GM18909 (cell line): Measurements from ENCODE around the gene PUDP.
"Not testable (repeated sequence)": the region's sequence is repeated elsewhere in the genome, so short reads cannot be mapped to it uniquely, and the experiment has no call there.

Experiments
- ATAC-seq: cut with Tn5 transposase; IDR thresholded peaks from one replicate; pipeline ENCODE4 v1.9.1; 2021; ENCODE audit warnings: mild to moderate bottlenecking; ENCODE audit not compliant: unreplicated experiment, poor library complexity

Gene PUDP

DNA sequence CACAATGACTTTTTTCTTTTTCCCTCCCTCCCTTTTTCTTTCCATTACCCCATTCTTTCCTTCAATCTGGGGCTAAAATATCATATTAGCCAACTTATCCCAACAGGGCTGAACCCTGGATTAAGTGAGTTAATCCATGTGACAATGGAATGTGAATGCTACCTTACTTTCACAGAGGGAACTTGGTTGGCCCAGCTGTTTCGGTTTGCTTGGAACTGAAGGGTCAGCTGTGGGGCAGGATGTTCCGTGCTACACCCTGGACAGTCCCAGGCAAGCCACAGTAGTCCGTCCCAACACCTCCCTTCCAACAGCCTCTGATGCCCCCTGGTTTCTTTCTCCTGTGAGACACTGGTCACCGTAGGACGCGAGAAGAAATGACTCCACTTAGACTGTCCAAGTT lies 95.4 kb downstream of the PUDP start:
- ATAC-seq = no peak

DNA sequence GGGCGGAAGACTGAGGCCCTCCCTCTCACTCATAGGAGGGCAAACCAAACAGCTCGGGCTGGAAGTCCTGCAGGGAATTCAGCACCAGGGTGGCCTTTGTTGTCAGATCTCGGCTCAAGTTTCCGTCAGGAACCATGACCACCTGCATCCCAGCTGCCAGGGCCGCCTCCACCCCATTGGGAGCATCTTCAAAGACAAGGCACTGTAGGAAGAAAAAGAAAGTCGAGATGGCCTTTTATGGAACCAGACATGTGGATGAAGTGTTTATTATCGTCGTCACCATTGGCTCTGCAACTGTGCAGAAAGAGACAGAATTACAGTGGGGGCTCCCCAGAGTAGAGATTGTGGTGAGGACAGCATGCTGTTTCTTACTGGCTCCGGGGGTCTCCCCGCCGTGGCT lies 97.7 kb downstream of the PUDP start:
- ATAC-seq = no peak

GRCh38 chrX:7047951-7048350 lies 100.0 kb downstream of the PUDP start:
- no peak for ATAC-seq

DNA sequence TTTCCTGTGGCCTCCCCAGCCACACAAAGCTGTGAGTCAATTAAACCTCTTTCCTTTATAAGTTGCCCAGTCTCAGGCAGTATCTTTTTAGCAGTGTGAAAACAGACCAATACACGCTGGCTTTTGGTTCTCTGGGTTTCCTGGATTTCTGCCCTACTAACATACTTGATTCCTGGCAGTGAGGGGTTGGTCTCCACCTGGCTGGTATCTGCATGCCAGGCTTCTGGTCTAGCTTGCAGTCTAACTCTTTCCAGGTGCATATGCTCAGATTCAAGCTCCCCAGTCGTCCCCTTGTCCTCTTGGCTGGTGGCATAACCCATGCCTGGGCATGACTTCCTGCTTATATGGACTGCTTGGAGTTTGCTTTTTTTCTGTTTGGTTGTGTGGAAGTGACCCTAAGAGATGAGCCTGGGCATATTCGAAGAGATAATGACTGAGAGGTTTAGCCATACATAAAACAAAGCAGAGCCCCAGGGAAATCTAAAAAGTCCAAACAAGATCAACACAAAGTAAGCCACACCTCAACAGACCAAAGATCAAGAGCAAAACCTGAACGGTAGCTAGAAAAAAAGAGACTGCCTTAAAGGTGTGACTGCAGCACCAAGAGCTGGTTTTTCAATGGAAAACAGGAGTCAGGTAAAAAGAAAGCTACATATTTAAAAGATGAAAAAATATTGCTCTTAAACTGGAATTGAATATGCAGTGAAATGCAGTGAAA lies 102.6 kb downstream of the PUDP start:
- no peak for ATAC-seq

DNA sequence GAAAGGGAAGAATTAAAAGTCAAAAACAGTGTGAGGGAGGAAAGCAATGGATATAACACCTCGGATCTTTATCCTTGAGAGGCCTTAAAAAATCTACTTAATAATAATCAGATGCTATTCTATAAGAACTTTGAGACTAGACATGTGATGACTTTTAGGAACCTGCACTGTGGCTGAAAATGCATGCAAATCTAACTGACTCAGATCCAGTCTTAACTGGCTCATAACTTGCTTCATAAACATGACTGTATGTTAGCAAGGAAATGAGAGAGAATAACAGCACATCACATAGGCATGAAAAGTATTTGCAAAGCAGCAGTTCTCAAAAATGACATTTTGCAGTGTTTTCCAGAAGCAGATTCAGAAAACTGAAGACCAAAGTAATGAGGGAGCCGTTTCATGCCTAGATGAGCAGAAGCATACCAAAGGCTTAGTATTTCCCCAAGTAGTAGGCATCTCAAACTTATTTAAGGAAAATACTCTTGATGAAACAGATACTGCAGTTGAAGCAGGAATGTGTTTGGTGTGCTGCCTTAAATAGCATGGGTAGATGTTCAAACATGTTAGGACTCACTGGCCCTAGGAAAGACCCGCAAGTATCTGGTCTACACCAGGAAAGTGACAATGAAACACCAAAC lies 104.0 kb downstream of the PUDP start:
- not testable (repeated sequence) for ATAC-seq

DNA sequence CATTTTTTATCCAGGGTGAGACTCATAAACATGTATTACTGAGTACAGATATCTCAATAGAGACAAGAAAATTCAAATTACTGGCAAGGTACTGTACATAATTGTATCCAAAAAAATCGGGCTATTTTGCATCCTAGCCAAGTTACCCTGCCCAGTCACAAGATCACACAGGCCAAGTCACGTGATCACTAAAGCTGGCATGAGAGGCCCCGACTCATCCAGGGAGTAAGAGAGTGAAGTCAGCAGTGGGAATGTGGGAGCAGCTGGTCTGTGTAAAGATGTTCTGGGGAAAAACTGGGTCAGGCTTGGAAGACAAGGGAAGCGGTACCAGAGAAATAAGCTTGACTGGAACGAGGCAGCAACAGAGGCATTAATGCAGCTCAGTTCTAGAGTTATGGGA lies 119.7 kb downstream of the PUDP start:
- ATAC-seq = no peak

GRCh38 chrX:7027071-7027470 lies 120.9 kb downstream of the PUDP start:
- no peak for ATAC-seq

GRCh38 chrX:7026365-7026764 lies 121.6 kb downstream of the PUDP start:
- not testable (repeated sequence) for ATAC-seq

GRCh38 chrX:7025471-7025870 lies 122.5 kb downstream of the PUDP start:
- ATAC-seq = no peak

- ATAC-seq = no peak
These were observed 123.1 kb downstream of the PUDP start for GRCh38 chrX:7024850-7025249.

DNA sequence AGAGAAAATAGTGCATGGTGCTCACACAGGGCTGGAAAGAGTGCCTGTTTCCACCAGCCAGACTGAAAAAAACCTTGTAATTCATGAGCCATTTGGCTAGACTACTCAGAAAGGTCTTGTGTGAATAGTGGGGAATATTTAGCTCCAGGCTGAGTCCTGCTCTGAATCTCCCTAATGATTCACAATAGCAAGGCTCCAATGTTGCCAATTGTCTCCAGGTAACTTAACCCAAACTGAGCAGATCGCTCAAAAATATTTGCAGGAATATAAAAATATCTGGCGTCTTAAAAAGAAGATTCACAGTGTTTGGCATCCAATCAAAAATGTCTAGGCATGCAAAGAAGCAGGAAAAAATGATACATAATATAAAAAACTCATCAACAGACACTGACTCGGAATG lies 125.0 kb downstream of the PUDP start:
- not testable (repeated sequence) for ATAC-seq

- ATAC-seq = no peak
These were observed 126.0 kb downstream of the PUDP start for GRCh38 chrX:7021991-7022390.

DNA sequence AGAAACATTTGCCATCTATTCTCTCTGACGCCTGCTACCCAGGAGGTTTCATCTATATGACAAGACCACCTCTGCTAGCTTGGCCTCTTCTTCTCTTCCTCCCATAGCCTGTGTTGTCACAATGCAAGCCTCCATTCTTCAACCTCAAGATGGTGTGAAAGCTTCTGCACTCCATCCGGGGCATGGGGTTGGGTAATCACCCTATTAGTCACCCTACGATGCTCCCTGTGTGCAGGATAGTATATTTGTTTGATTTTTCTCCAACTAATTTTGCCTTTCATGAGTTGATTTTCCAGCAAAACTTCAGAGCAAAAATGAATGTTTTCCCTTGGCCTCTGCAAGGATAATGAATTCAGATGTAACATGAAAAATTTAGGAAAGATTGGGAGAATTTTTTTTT lies 128.4 kb downstream of the PUDP start:
- no peak for ATAC-seq

GRCh38 chrX:7012262-7012834 lies 135.6 kb downstream of the PUDP start:
- not testable (repeated sequence) for ATAC-seq

- not testable (repeated sequence) for ATAC-seq
These were observed 137.1 kb downstream of the PUDP start for GRCh38 chrX:7010897-7011296.

GRCh38 chrX:7007328-7007727 lies 140.6 kb downstream of the PUDP start:
- ATAC-seq = not testable (repeated sequence)
